ENCODE results near the gene ABCC9. TPM values are rescaled to one million over a fixed set of nuclear protein-coding genes. Genes with fewer than 3 reads are reported as not detected.

Gene ABCC9
- total RNA-seq, 1 donor from 2014 or later: 2.8 TPM

GRCh38 chr12:21860128-21860527 is 81.1 kb downstream of the ABCC9 start:
- no peak for TF ChIP-seq CTCF (conservative IDR thresholded peaks at IDR 0.05)
- H3K4me1 Mint-ChIP-seq: no peaks in the 10 kb centered on the region
- no peak for DNase-seq (ENCODE audit: low read depth, low spot score)
- no peaks in the 10 kb centered on the region for H3K36me3 Mint-ChIP-seq (ENCODE audit: low read depth)
- no peak overlapping the region for H3K4me3 Mint-ChIP-seq
- peaks cover 6% of the 10 kb centered on the region for H3K27me3 Mint-ChIP-seq (ENCODE audit: low read depth)
- H3K9me3 Mint-ChIP-seq: no peaks in the 10 kb centered on the region
- H3K27ac Mint-ChIP-seq (ENCODE audit: unreplicated experiment): no peak overlapping the region

DNA sequence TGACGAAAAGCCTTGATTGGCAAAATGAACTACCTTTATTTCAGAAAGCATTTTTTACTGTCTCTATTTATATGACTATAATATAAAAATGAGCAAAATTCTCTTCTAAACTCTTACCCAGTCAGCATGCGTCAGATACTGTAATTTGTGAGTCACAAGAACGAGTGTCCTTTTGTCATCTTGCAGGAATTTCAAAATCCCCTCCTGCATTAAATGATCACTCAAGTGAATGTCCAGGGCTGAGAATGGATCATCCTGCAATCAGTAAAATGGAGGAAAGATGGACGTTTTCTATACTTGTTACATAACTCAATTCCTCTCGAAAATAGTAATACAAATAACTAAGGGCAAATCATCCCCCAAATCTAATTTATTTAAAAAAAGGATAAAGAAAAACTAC is 89.0 kb downstream of the ABCC9 start:
- H3K4me3 Mint-ChIP-seq: no peak overlapping the region

GRCh38 chr12:21851151-21851550 is 90.1 kb downstream of the ABCC9 start:
- DNase-seq (ENCODE audit: low read depth, low spot score): no peak
- H3K27me3 Mint-ChIP-seq (ENCODE audit: low read depth): peaks cover 34% of the 10 kb centered on the region
- H3K36me3 Mint-ChIP-seq (ENCODE audit: low read depth): no peaks in the 10 kb centered on the region
- no peak overlapping the region for H3K27ac Mint-ChIP-seq (ENCODE audit: unreplicated experiment)
- no peak for TF ChIP-seq CTCF (conservative IDR thresholded peaks at IDR 0.05)
- H3K4me3 Mint-ChIP-seq: no peak overlapping the region
- H3K9me3 Mint-ChIP-seq: no peaks in the 10 kb centered on the region
- no peaks in the 10 kb centered on the region for H3K4me1 Mint-ChIP-seq

More for the DNA sequence above, 89.0 kb downstream of the ABCC9 start:
- Mint-ChIP-seq H3K9me3 (no peaks in the 10 kb centered on the region), H3K36me3 (ENCODE audit: low read depth) (no peaks in the 10 kb centered on the region), H3K27me3 (ENCODE audit: low read depth) (peaks cover 27% of the 10 kb centered on the region), H3K27ac (ENCODE audit: unreplicated experiment) (no peak overlapping the region), H3K4me1 (no peaks in the 10 kb centered on the region)
- TF ChIP-seq CTCF (conservative IDR thresholded peaks at IDR 0.05): no peak
- no peak for DNase-seq (ENCODE audit: low read depth, low spot score)

DNA sequence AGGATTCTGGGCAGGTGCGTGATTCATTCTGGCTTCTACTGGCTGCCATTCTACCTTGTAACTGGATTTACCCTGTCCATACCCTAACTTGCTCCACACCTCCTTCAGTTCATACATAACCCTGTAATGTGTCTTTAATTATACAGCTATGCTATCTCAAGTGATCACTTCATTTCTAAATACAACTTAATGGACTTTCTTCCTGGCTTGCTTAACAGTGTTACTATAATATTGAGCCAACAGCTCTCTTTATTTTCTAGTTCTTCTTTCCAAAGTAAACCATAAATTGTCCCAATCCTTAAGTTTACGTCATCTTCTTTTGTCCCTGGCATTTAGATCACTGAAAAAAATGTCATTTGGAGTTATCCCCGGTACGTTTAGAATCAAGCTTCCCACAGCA is 90.8 kb downstream of the ABCC9 start:
- DNase-seq (ENCODE audit: low read depth, low spot score): no peak
- Mint-ChIP-seq H3K4me1 (no peaks in the 10 kb centered on the region), H3K4me3 (no peak overlapping the region), H3K27me3 (ENCODE audit: low read depth) (peaks cover 36% of the 10 kb centered on the region), H3K27ac (ENCODE audit: unreplicated experiment) (no peak overlapping the region), H3K36me3 (ENCODE audit: low read depth) (no peaks in the 10 kb centered on the region), H3K9me3 (no peaks in the 10 kb centered on the region)
- TF ChIP-seq CTCF (conservative IDR thresholded peaks at IDR 0.05): no peak

- Mint-ChIP-seq H3K4me1 (no peaks in the 10 kb centered on the region), H3K27ac (ENCODE audit: unreplicated experiment) (no peak overlapping the region), H3K9me3 (no peaks in the 10 kb centered on the region), H3K36me3 (ENCODE audit: low read depth) (no peaks in the 10 kb centered on the region), H3K4me3 (no peak overlapping the region), H3K27me3 (ENCODE audit: low read depth) (peaks cover 36% of the 10 kb centered on the region)
- TF ChIP-seq CTCF (conservative IDR thresholded peaks at IDR 0.05): no peak
- DNase-seq (ENCODE audit: low read depth, low spot score): no peak
Measured at GRCh38 chr12:21849878-21850277, 91.3 kb downstream of the ABCC9 start.

GRCh38 chr12:21848192-21848591 is 93.0 kb downstream of the ABCC9 start:
- Mint-ChIP-seq H3K27ac (ENCODE audit: unreplicated experiment) (no peak overlapping the region), H3K4me1 (no peaks in the 10 kb centered on the region), H3K4me3 (no peak overlapping the region), H3K9me3 (no peaks in the 10 kb centered on the region), H3K36me3 (ENCODE audit: low read depth) (no peaks in the 10 kb centered on the region), H3K27me3 (ENCODE audit: low read depth) (peaks cover 33% of the 10 kb centered on the region)
- TF ChIP-seq CTCF (conservative IDR thresholded peaks at IDR 0.05): no peak
- DNase-seq (ENCODE audit: low read depth, low spot score): no peak

Data from neural crest cell (in vitro differentiated cells).